KMS-11 (cell line): ENCODE data around the gene SLC7A4.

Source experiments
- H2AFZ ChIP-seq: fragments of 200-600 bp; sonication (generic); 2 replicates; pipeline ENCODE4 v1.6.1; 2016; ENCODE audit warnings: antibody characterized with exemption, mixed run types, low read depth
- H3K27ac ChIP-seq: fragments of 200-600 bp; sonication (generic); 2 replicates; pipeline ENCODE4 v1.6.1; 2016; ENCODE audit warnings: mild to moderate bottlenecking, mixed run types
- H3K27me3 ChIP-seq: fragments of 200-600 bp; sonication (generic); 2 replicates; pipeline ENCODE4 v1.6.1; 2017; ENCODE audit warnings: mild to moderate bottlenecking, low read depth, mixed run types, moderate library complexity; ENCODE audit not compliant: insufficient read depth
- H3K36me3 ChIP-seq: fragments of 200-600 bp; sonication (generic); 2 replicates; pipeline ENCODE4 v1.6.1; 2017; ENCODE audit warnings: mild to moderate bottlenecking, mixed run types; ENCODE audit not compliant: insufficient read depth
- H3K4me1 ChIP-seq: fragments of 200-600 bp; sonication (generic); 2 replicates; pipeline ENCODE4 v1.6.1; 2016; ENCODE audit warnings: mild to moderate bottlenecking, low read depth, mixed run types; ENCODE audit not compliant: poor library complexity, severe bottlenecking
- H3K4me2 ChIP-seq: fragments of 200-600 bp; sonication (generic); 2 replicates; pipeline ENCODE4 v1.7.0; 2016; ENCODE audit warnings: mild to moderate bottlenecking, mixed run types
- H3K4me3 ChIP-seq: fragments of 200-600 bp; sonication (generic); IDR thresholded peaks from 2 replicates; pipeline ENCODE4 v1.6.1; 2017; ENCODE audit warnings: low read depth, low read length, mixed read lengths; ENCODE audit not compliant: insufficient read depth
- H3K79me2 ChIP-seq: fragments of 200-600 bp; sonication (generic); 2 replicates; pipeline ENCODE4 v1.6.1; 2016; ENCODE audit warnings: low read depth, mixed run types; ENCODE audit not compliant: insufficient read depth
- H3K9ac ChIP-seq: fragments of 200-600 bp; sonication (generic); 2 replicates; pipeline ENCODE4 v1.6.1; 2016; ENCODE audit warnings: mild to moderate bottlenecking, mixed run types
- H4K20me1 ChIP-seq: fragments of 200-600 bp; sonication (generic); 2 replicates; pipeline ENCODE4 v1.6.1; 2016; ENCODE audit warnings: mild to moderate bottlenecking, mixed run types; ENCODE audit not compliant: insufficient read depth
- CTCF ChIP-seq: fragments of 200-600 bp; sonication (generic); conservative IDR thresholded peaks from 2 replicates; pipeline ENCODE4 v1.6.1; 2017; ENCODE audit warnings: low read depth, mild to moderate bottlenecking, antibody characterized with exemption, low read length, moderate library complexity, mixed read lengths

SLC7A4 gene

GRCh38 chr22:21028277-21029251 lies 3.8 kb downstream of the SLC7A4 start:
- H3K4me2 ChIP-seq, result no peak overlapping the region
- H4K20me1 ChIP-seq, result no peaks in the 10 kb centered on the region
- H3K4me3 ChIP-seq, result no peak overlapping the region
- no peak overlapping the region for H2AFZ ChIP-seq
- no peaks in the 10 kb centered on the region for H3K79me2 ChIP-seq
- no peak for TF ChIP-seq CTCF
- H3K36me3 ChIP-seq, result no peaks in the 10 kb centered on the region
- H3K27ac ChIP-seq, result no peak overlapping the region
- H3K9ac ChIP-seq, result no peak overlapping the region
- peaks cover 3% of the 10 kb centered on the region; the same call in 1 of the 2 replicates for H3K27me3 ChIP-seq
- no peaks in the 10 kb centered on the region for H3K4me1 ChIP-seq

DNA sequence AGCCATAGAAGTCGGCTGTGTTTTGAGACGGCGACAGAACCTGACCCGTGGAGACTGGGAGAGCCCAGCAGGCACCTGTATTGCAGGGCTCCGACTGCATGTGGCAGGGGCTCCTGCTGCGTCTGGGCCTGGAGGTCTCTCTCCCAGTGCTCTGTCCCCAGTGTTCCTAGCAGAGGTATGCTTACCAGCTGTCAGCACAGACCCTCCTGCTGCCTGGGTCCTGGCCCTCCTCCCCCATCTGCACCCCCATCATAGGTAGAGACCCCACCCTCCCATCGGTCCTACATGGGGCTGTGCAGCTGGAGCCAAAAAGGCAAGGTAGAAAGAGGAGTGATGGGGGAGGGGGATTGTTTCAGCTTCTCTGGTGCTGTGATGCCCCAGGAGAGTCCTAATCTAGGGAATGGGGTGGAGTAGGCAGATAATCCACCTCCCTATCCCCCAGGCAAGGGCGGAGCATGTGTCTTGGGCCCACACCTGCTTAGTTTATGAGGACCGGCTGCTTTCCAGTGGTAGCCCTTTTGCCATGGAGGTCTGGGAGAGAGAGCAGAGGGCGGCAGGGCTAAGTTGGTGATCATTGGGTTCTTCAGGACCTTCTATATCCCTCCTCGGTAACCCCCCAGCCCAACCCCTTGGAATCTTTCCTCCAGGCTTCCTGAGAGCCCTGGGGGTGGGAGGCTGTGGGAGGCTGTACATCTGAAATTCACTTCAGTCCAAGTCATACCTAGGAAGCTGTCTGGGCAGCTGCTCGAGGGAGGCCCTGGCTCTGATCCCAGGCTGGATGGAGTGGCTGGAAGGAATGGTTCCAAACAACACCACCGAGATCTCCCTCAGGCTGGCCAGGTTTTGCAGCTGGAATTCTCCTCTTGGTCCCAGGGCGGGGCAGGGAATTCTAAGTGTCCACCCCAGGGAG lies 5.3 kb downstream of the SLC7A4 start:
- no peaks in the 10 kb centered on the region for H4K20me1 ChIP-seq
- no peaks in the 10 kb centered on the region for H3K4me1 ChIP-seq
- no peak overlapping the region for H2AFZ ChIP-seq
- no peak overlapping the region for H3K27ac ChIP-seq
- no peaks in the 10 kb centered on the region for H3K79me2 ChIP-seq
- no peaks in the 10 kb centered on the region for H3K36me3 ChIP-seq
- H3K27me3 ChIP-seq, result peaks cover 3% of the 10 kb centered on the region; the same call in 1 of the 2 replicates
- no peak overlapping the region for H3K9ac ChIP-seq
- no peak for TF ChIP-seq CTCF
- no peak overlapping the region for H3K4me3 ChIP-seq
- H3K4me2 ChIP-seq, result no peak overlapping the region

- H3K27me3 ChIP-seq, result peaks cover 3% of the 10 kb centered on the region; the same call in 1 of the 2 replicates
- no peak overlapping the region for H3K4me3 ChIP-seq
- H3K4me2 ChIP-seq, result no peak overlapping the region
- H3K79me2 ChIP-seq, result no peaks in the 10 kb centered on the region
- H3K9ac ChIP-seq, result no peak overlapping the region
- no peaks in the 10 kb centered on the region for H3K36me3 ChIP-seq
- TF ChIP-seq CTCF, result no peak
- H3K4me1 ChIP-seq, result no peaks in the 10 kb centered on the region
- H4K20me1 ChIP-seq, result no peaks in the 10 kb centered on the region
- no peak overlapping the region for H2AFZ ChIP-seq
- no peak overlapping the region for H3K27ac ChIP-seq
Observed at GRCh38 chr22:21025763-21026755, 6.3 kb downstream of the SLC7A4 start.

DNA sequence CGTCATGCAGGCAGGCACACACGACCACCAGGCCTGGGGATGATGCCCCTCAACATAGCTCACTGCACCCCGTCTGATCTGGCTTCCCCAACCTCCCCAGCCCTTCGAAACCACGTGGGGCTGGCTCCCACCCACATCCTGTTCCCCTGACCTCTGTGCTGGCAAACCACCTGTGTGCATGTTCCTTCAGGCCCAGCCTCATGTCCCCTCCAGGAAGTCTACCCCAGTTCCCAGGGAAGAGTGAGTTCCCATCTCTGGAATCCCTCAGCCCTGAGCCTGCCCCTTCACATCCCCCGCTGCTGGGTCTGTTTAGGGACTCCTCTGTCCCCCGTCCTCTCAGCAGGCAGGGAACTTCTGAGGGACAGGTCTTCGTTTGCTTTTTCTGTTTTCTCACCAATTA lies 7.1 kb downstream of the SLC7A4 start:
- H3K79me2 ChIP-seq, result no peaks in the 10 kb centered on the region
- no peaks in the 10 kb centered on the region for H3K36me3 ChIP-seq
- H3K9ac ChIP-seq, result no peak overlapping the region
- no peak overlapping the region for H3K4me3 ChIP-seq
- H3K27me3 ChIP-seq, result peaks cover 3% of the 10 kb centered on the region; the same call in 1 of the 2 replicates
- H3K4me1 ChIP-seq, result no peaks in the 10 kb centered on the region
- no peak overlapping the region for H3K4me2 ChIP-seq
- H4K20me1 ChIP-seq, result no peaks in the 10 kb centered on the region
- no peak overlapping the region for H3K27ac ChIP-seq
- H2AFZ ChIP-seq, result no peak overlapping the region
- no peak for TF ChIP-seq CTCF
